ENCODE data around the gene SLC22A6.

The SLC22A6 gene, protein sequence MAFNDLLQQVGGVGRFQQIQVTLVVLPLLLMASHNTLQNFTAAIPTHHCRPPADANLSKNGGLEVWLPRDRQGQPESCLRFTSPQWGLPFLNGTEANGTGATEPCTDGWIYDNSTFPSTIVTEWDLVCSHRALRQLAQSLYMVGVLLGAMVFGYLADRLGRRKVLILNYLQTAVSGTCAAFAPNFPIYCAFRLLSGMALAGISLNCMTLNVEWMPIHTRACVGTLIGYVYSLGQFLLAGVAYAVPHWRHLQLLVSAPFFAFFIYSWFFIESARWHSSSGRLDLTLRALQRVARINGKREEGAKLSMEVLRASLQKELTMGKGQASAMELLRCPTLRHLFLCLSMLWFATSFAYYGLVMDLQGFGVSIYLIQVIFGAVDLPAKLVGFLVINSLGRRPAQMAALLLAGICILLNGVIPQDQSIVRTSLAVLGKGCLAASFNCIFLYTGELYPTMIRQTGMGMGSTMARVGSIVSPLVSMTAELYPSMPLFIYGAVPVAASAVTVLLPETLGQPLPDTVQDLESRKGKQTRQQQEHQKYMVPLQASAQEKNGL

DNA sequence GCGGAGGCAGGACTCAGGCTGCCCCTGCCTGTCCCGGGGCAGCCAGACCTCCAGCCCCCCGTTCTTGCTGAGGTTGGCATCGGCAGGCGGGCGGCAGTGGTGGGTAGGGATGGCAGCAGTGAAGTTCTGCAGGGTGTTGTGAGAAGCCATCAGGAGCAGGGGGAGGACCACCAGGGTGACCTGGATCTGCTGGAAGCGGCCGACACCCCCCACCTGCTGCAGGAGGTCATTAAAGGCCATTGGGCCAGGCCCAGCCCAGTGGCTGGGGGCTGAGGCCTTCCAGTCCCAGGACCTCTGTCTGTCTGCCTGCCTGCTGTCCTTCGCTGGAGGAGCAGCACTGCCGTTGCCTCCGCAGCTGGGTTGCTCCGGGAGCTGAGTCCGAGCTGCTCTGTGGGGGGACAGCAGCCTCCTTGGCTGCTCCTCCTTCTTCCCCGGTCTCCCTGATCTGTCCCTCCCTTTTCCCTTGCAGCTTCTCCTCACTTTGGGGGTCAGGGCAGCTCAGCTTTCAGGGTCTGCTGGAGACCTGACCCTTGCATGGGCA, at the start of gene SLC22A6:
SLC22A6 (minus strand) TSS at position 517 of the 541 bp plus-strand sequence; CDS start at position 240, 277 bp downstream.
- no peak for DNase-seq (ENCODE audit: low read depth)

DNA sequence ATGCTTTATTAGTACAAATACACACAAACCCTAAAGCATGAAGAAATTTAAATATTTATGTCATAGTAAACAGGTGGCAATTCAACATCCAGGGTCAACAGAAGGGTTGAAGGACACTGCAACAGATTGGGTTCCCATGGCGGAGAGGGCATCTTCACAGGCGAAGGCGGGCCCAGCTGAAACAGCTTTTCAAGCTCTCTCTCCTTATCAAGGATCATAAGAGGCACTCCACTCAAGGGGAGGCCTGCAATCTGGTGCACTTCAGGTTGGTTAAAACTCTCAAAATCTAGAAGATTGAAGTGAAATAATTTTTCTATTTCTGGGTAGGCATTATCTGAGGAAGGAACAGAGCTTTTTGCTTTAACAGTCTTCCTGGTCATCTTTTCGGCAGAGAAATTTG, 47.7 kb upstream of the SLC22A6 start:
- DNase-seq (ENCODE audit: low read depth) = no peak

DNA sequence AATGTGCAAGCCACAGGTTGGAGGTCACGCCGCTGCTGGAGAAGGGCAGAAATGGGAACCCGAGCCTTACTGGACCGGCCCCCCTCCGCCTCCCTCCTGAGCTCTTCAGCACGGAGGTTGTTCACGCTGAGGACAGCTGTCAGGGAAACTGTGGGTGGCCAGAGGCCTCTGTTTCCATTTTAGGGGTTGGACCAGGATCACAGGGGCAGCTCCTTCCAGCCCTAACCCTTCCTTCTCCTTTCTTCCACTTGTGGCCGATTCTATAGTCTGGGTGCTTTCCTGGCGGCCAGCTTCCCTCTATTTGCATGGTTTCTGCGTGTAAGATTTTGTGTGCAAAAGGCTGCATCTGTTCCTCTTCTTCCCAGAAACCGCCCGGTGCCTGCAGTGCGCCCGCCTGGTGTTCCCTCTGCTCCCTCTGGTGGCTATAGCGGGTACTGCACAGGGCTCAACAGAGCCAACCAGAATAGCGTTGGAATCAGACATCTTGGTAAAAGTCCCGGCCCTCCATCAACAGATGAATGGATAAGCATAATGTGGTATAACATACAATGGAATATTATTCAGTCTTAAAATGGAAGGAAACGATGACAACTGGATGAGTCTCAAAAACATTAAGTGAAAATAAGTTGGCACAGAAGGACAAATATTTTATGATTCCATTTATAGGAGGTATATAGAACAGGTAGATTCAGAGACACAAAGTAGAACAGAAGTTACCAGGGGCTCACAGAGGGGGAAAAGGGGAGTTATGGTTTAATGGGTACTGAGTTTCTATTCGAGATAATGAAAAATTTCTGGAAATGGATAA, 39.3 kb upstream of the SLC22A6 start:
- peak; percentile 49 for DNase-seq (ENCODE audit: low read depth)

DNA sequence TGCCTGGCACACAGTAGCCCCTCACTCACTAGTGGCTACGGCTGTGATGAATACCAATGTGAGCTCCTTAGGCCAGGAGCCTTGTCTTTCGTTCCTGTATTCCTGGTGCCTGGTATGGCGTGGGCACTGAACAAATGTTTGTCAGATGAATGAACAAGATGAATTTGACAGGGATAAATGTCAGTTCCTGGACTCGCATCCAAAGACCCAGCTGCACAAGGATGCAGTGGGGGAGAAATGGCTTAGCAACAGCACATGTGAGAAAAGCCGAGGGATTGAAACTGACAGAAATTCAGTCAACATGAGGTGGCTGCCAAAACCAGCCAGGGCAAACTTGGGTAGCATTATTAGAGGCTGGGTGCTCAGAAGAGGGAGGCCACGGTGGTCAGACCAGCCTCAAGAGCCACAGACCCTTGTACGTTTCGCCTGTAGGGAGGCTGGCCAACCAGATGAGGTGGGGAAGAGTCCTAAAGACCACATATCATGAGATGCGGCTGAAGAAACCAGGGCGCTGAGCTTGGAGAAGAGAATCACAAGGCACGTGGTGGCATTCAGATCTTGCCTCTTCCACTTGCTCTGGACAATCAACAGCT, 38.6 kb upstream of the SLC22A6 start:
- no peak for DNase-seq (ENCODE audit: low read depth)

DNA sequence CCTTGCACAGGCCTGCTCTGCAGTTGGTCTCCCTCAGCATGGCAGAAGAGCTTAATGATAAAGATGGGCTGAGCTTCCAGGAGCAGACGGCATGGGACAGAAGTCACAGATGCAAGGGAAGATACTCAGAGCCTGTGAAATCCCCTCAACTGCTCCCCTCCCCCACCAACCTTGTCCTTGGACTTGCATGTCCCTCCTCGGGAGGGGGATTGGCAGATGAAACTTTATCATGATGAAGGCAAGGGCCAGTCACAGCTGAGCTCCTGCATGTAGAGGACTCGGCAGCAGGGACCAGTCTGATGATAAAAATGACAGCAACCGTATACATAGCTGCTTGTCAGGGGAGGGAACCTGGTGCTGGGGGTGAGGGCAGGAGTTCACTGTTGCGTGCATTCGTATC, 37.7 kb upstream of the SLC22A6 start:
- DNase-seq (ENCODE audit: low read depth) = no peak

DNA sequence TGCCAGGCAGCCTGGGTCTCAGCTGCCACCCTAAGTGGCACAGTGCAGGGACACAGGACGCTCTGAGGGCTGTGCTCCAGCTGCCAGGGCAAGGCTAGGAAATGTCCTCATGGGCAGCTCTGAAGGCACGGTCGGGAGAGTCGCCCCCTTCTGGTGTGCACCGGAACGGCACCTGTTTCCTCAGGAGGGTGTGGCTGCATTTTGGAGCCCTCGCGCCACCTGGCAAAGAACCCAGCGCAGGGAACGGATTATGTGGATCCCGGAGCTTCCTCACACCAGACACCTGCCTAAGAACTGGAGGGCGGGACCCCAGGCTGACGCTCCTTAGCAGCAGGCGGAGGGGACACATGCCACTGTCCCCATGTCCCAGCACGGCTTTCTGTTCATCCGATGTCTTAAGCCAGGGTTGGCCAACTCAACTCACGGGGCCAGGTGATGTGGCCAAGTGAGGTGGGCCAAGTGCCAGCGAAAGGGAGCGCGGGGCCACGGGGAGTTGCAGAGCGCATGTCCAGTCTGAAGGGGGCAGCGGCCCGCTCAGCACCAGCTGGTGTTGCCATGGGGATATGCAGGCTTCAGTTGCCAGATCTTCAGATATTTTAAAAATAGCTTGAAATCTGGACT, 36.0 kb upstream of the SLC22A6 start:
- no peak for DNase-seq (ENCODE audit: low read depth)

DNA sequence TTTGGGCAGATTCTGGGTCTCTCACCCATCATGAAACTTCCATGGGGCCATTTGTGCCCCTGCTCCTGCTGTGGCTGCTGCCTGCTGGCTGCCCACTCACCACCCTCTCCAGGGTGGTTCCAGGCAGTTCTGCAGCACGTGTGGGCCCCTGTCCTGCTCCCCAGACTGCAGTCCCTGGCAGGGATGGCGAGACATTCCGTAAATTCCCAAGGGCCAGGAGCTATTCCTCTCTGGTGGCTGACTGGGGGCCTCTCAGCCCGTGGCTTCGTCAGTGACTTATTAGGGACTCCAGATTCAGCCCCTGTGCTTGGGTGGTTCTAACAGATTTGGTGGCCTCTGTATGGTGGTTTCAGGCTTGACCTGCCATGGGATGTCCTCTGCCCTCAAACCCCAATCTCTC, 34.7 kb upstream of the SLC22A6 start:
- DNase-seq (ENCODE audit: low read depth) = no peak

DNA sequence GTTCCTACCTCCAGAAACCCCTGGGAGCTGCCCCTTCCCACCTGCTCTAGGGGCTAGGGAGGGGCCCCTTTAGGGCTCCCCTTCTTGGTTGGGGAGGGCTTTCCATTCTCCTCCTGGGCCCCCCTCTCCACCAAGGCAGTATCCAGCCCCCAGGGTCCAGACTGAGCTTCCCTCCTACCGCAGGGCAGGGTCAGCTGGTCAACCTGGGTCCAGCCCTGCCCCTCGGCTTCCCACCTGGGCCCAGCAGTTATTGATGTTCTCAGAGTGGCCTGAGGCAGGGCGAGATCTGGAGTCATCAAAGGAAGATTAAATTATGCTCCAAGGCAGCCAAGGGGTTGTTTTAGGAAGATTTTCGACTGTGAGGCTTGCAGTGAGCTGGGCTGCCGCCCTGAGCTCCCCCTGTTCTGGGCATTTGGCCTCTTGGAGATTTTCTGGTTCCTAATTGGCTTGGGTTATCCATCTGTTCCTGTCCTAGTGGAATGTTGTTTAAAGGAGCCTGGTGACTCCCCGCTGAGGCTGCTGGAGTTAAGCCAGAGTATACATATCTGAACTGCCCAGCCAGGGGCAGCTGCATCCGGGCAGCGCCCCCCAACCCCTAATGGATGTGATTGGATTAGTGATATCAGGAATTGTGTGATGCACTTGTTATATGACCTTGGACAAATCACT, 32.7 kb upstream of the SLC22A6 start:
- no peak for DNase-seq (ENCODE audit: low read depth)

DNA sequence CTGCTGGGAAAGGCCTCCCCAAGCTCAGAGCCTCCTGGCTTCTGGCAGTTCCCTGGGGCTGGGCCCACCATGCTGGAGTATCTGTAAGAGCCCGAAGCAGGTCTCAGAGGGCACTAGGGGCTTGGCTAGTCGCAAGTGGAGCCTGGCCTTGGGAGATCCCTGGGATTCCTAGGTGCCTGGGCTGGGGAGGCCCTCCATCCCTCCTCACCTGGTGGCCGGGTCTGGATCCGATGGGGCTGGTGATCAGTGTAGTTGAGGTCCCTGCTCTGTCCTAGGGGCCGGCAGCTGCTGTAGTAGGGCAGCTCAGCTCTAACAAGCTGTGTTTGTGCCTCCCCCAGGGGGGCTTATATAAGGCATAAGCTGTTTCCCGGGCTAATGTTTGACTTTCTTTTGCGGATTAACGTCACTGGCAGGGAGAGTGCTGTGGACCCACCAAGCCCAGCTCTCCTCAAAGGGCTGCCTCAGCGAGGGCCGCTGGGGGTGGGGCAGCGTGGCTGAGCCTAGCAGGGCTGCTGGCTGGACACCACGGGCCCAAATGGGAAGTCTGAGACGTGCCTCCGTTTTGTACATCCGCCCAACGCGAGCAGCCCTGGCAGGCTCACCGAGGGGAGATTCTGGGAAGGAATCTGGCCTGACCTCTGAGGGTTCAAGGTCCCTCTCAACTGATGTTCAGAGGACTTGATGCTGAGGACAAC, 30.9 kb upstream of the SLC22A6 start, which contains the start of gene SLC22A8:
SLC22A8 (minus strand) TSS at position 321 of the 695 bp plus-strand sequence. CDS start 883 bp downstream, outside the sequence.
- DNase-seq (ENCODE audit: low read depth) = no peak

DNA sequence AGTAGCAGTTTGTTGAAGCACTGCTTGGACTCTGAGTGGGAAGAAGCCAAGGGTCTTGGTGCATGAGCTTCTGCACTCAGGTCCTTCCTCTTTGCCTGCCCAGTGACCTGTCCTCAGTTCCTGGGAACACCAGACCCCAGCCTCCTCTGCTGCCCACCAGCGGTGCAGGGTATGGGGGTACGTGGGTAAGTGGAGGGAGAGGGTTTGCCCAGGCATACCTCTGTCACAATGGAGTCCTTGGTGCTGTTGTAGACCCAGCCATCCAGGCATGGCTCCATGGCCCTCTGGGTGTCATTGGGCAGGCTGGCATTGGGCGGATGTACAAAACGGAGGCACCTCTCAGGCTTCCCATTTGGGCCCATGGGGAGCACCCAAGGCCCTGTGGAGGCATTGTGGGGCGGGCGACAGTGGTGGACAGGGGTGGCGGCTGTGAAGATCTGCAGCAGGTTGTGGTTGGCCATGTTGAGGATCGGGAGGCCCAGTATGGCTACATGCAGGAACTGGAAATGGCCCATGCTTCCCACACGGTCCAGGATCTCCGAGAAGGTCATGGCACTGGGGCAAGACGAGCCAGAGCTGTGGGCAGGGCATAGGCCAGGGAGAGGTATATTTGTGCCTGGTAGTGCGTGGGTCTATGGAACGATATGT, 29.8 kb upstream of the SLC22A6 start:
- no peak for DNase-seq (ENCODE audit: low read depth)

DNA sequence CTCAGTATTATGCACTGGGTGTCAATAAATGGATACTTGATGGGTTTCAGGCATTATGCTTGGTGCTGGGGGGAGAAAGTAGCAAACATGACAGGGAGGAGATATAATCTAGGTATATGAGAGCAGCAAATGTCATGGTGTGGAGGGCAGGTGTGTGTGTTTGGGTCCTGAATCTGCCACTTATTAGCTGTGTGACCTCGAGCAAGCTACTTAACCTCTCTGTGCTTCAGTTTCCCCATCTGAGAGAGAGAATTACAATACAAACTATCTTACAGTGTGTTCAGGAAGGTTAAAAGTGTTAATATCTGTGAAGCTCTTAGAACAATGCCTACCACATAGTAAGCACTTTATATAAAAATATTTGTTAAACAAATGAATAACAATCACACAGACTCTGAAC, 28.1 kb upstream of the SLC22A6 start:
- DNase-seq (ENCODE audit: low read depth) = no peak

DNA sequence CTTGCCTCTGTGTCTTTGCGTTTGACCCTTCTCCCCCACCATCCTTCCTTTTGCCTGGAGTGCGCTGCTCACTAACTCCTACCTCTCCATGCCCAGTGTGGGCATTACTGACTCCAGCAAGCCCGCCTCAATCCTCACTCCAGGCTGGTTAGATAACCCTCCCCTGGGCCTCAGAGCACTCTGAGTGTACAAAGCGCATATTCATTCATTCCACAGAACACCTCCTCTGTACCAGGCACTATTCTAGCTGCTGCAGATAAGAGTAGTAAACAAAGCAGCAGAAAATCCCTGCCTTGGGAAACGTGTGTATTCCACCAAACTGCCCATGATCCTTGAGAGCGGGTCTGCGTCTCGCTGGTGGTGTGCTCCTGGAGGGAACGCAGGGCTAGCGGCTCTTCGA, 27.7 kb upstream of the SLC22A6 start:
- DNase-seq (ENCODE audit: low read depth) = no peak

DNA sequence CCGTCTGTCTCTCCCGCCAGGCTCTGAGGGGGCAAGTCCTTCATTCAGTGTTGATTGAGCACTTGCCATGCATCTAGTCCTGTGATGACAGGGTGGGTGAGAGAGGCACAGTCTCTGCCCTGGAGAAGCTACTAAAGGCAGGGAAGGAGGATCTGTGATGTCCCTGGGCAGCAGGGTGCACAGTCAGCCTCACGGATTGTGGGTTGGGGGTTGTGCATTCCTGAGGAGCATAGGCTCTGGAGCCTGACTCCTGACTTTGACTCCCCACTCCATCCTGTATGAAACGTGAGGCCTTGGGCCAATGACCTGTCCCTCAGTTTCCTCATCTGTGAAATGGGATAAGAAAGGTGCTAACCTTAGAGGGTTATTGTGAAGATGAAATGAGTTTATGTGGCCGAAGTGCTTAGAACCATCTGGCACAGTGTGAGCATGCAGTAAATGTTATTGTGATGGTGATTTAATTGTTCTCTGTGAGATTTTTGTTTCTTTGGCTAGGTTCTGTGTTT, 26.2 kb upstream of the SLC22A6 start:
- no peak for DNase-seq (ENCODE audit: low read depth)

DNA sequence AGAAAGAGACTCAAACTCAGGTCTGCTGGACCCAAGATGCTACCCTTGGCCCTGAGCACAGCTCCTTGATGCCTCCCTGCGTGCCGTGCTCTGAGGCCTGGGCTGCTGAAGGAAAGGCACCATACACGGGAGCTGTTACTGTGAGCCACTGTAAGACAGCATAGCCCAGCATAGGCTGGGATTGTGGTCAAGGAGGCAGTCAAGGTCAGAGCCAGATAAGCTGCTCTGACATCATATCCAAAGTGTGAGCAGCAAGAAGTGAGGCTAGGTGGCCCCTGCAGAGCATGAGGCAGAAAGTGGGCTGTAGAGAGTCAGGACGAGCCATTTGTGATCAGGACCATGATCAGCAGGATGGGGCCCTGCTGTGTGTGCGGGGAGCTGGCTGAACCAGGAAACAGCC, 23.2 kb upstream of the SLC22A6 start:
- no peak for DNase-seq (ENCODE audit: low read depth)

DNA sequence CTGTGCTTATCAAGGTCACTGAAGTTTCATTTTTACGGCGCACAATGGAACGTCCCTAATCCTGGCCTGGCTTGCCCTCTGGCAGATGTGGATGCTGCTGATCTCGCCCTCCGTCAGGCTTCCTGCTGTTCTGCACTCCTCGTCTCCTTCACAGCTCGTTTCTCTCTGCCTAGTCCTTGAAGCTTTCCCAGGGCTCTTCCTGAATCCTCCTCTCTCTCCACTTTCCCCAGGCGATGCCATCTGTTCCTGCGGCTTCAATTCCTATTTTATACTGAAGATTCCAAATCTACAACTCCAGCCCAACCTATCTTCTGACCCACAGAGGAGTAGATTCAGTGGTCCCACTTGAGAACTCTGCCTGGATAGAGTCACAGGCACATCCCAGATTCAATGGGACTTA, 16.7 kb upstream of the SLC22A6 start:
- DNase-seq (ENCODE audit: low read depth) = no peak

DNA sequence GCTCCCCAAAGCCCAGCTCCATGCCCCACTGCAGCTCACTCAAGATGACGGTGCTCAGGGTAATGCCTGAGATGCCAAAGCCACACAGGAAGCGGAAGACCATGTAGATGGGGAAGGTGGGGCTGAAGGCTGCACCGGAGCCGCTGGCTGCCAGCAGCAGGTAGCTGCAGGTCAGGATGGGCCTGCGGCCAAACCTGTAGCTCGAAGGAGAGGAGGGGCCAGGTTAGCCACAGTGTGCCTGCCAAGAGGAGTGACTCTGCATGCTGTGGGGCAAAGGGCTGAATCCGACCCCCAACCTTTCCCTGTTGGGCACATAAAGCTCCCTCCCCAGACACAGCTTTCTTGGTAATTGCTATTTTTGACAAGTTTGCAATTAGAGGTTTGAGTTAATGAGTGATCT, 14.9 kb upstream of the SLC22A6 start:
- DNase-seq (ENCODE audit: low read depth) = no peak

DNA sequence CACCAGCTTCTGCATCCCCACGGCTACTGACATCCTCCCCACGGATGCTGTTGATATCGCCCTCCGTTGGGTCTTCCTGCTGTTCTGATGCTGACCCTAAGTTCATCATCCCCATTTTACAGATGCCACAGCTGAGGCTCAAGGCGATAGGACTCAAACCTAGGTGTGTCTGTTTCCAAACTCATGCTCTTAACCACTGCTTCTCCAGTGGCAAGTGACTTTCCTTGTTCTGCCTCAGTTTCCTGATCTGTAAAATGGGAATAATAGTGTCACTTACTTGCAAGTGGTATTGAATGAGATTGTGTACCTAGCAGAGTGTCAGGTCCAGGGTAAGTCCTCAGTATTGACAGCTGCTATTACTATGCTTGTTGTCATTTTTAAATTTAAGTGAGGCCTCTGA, 14.4 kb upstream of the SLC22A6 start:
- DNase-seq (ENCODE audit: low read depth) = no peak

DNA sequence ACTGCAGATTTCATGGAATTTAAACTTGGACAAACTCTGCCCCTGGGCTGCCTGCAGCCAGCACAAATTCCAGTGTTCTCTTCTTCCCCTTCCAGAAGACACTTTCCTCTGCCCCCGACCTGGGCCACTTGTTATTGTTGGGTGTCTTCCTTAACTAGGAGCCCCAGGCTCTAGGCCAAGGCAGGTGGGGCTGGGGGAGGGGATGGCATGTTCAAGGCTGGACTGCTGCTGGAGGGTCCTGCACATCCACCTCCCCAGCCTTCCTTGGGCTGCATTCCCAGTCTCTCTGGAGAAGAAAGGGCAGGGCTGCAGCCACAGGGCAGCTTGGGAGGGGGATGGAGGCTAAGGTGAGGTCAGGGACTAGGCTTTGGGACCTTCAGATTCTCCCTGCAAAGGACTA, 11.5 kb upstream of the SLC22A6 start:
- DNase-seq (ENCODE audit: low read depth) = no peak

DNA sequence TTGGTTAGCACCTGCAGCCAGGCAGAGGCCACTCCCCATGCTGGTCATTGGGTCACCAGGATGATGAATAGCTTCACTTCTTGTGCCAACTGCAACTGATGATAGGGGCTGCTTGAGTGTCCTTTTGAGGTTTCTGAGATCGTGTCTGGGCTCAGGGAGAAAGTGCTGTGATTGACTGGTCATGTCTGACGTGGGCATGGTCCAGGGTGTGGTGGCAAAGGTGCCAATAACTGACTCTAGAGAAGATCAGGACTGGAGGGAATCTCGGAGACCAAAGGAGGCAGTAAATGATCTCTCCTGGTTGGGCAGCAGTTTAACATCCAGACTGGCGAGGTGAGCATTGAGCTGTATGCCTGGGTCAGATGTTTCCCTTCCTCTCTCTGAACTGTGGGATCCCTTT, 10.0 kb upstream of the SLC22A6 start:
- no peak for DNase-seq (ENCODE audit: low read depth)

DNA sequence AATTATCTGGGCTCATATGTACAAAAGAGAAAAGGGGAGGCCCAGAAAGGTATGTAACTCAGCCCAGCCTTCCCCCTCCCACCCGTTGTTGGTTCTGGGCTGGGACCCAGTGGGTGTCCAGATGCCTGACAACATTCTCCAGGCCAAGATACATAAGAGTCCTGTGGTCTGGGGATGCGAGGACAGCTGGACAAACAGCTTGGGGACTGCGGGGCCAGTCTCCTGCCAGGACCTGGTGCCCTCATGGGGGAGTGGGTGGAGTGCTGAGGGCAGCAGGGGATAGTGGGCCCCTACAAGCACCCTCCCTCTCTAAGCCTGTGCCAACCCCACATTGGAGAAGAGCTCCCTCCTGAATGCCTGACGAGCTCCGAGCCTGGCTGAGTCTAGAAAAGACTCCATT, 3.5 kb upstream of the SLC22A6 start:
- no peak for DNase-seq (ENCODE audit: low read depth)

Measured in GM04504 (cell line).